ENCODE measurements around the gene SSMEM1. TPM values are rescaled to one million over a fixed set of nuclear protein-coding genes. Genes with fewer than 3 reads are reported as not detected.

Gene SSMEM1
- total RNA-seq, 1 experiment from 2014 or later = not detected

DNA sequence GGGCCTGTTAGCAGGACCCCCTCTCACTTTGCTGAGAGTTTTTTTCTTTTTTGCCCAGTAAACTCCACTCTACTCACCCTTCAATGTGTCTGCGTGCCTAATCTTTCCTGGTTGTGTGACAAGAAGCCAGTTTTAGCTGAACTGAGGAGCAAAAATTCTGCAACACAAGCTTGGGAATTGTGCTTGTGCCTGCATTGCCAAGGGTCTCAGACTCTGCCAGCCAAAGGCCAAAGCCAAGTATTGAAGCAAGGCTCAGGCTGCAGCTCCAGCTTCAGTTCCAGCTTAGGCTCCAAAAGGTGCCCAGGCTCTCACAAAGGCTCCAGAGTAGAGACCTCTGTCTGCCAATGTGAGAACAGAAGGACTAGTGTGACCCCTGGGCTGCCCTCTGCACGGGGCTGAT, 54.8 kb downstream of the SSMEM1 start:
- Mint-ChIP-seq H3K27ac (no peak overlapping the region), H3K9me3 (peaks cover 31% of the 10 kb centered on the region), H3K36me3 (peaks cover 32% of the 10 kb centered on the region), H3K27me3 (ENCODE audit: low read depth) (peaks cover 13% of the 10 kb centered on the region), H3K4me3 (no peak overlapping the region), H3K4me1 (peaks cover 34% of the 10 kb centered on the region)
- CTCF ChIA-PET = interaction anchor here (0.6 to 1.7 kb wide), 2 partner anchors 10 to 1801 kb away, joined by 3 to 8 read pairs; no protein-coding TSS in a partner anchor
- TF ChIP-seq CREB1 (CRISPR knock-in tag; IDR thresholded peaks at IDR 0.05) = no peak
- no peak for TF ChIP-seq GTF2I (CRISPR knock-in tag; conservative IDR thresholded peaks at IDR 0.05)
- POLR2A ChIA-PET = no interaction called here
- DNase-seq (ENCODE audit: low spot score) (no peak), ATAC-seq (no peak)

DNA sequence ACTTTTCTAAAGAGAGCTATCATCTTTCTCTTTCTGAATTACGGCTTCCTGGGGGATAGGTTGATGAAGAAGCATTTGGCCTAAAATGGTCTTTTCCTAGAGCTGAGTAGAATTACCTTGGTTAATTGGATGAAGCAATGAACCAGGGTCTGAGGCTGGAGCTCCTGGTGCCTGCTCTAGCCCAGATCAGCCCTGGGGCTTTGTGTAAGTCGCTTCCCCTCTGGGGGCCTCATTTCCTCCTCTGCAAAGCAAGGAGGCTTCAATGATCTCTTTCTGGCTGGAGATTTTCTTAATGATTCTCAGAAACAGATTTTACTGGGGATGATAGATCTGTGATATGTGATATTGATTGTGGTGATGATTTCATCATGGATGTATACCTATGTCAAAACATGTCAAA, 55.5 kb downstream of the SSMEM1 start:
- DNase-seq (ENCODE audit: low spot score) (no peak), ATAC-seq (peak; percentile 48; the same call in 1 of the 2 replicates)
- TF ChIP-seq, protein P1, sequence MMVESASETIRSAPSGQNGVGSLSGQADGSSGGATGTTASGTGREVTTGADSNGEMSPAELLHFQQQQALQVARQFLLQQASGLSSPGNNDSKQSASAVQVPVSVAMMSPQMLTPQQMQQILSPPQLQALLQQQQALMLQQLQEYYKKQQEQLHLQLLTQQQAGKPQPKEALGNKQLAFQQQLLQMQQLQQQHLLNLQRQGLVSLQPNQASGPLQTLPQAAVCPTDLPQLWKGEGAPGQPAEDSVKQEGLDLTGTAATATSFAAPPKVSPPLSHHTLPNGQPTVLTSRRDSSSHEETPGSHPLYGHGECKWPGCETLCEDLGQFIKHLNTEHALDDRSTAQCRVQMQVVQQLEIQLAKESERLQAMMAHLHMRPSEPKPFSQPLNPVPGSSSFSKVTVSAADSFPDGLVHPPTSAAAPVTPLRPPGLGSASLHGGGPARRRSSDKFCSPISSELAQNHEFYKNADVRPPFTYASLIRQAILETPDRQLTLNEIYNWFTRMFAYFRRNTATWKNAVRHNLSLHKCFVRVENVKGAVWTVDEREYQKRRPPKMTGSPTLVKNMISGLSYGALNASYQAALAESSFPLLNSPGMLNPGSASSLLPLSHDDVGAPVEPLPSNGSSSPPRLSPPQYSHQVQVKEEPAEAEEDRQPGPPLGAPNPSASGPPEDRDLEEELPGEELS (CRISPR knock-in tag; IDR thresholded peaks at IDR 0.05) = no peak
- TF ChIP-seq SMAD3 (CRISPR knock-in tag; IDR thresholded peaks at IDR 0.05; ENCODE audit: borderline replicate concordance) (no peak), PRRX2 (CRISPR knock-in tag; IDR thresholded peaks at IDR 0.05) (no peak), HMGA2 (CRISPR knock-in tag; IDR thresholded peaks at IDR 0.05) (no peak), ELF4 (CRISPR knock-in tag; IDR thresholded peaks at IDR 0.05; ENCODE audit: low read depth) (no peak), CREM (CRISPR knock-in tag; IDR thresholded peaks at IDR 0.05) (no peak), FOXK1 (CRISPR knock-in tag; IDR thresholded peaks at IDR 0.05) (no peak)
- TF ChIP-seq, protein P2, sequence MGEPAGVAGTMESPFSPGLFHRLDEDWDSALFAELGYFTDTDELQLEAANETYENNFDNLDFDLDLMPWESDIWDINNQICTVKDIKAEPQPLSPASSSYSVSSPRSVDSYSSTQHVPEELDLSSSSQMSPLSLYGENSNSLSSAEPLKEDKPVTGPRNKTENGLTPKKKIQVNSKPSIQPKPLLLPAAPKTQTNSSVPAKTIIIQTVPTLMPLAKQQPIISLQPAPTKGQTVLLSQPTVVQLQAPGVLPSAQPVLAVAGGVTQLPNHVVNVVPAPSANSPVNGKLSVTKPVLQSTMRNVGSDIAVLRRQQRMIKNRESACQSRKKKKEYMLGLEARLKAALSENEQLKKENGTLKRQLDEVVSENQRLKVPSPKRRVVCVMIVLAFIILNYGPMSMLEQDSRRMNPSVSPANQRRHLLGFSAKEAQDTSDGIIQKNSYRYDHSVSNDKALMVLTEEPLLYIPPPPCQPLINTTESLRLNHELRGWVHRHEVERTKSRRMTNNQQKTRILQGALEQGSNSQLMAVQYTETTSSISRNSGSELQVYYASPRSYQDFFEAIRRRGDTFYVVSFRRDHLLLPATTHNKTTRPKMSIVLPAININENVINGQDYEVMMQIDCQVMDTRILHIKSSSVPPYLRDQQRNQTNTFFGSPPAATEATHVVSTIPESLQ (CRISPR knock-in tag; IDR thresholded peaks at IDR 0.05) = no peak
- TF ChIP-seq, protein P3, sequence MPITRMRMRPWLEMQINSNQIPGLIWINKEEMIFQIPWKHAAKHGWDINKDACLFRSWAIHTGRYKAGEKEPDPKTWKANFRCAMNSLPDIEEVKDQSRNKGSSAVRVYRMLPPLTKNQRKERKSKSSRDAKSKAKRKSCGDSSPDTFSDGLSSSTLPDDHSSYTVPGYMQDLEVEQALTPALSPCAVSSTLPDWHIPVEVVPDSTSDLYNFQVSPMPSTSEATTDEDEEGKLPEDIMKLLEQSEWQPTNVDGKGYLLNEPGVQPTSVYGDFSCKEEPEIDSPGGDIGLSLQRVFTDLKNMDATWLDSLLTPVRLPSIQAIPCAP (CRISPR knock-in tag; IDR thresholded peaks at IDR 0.05) = no peak
- TF ChIP-seq, protein P4, sequence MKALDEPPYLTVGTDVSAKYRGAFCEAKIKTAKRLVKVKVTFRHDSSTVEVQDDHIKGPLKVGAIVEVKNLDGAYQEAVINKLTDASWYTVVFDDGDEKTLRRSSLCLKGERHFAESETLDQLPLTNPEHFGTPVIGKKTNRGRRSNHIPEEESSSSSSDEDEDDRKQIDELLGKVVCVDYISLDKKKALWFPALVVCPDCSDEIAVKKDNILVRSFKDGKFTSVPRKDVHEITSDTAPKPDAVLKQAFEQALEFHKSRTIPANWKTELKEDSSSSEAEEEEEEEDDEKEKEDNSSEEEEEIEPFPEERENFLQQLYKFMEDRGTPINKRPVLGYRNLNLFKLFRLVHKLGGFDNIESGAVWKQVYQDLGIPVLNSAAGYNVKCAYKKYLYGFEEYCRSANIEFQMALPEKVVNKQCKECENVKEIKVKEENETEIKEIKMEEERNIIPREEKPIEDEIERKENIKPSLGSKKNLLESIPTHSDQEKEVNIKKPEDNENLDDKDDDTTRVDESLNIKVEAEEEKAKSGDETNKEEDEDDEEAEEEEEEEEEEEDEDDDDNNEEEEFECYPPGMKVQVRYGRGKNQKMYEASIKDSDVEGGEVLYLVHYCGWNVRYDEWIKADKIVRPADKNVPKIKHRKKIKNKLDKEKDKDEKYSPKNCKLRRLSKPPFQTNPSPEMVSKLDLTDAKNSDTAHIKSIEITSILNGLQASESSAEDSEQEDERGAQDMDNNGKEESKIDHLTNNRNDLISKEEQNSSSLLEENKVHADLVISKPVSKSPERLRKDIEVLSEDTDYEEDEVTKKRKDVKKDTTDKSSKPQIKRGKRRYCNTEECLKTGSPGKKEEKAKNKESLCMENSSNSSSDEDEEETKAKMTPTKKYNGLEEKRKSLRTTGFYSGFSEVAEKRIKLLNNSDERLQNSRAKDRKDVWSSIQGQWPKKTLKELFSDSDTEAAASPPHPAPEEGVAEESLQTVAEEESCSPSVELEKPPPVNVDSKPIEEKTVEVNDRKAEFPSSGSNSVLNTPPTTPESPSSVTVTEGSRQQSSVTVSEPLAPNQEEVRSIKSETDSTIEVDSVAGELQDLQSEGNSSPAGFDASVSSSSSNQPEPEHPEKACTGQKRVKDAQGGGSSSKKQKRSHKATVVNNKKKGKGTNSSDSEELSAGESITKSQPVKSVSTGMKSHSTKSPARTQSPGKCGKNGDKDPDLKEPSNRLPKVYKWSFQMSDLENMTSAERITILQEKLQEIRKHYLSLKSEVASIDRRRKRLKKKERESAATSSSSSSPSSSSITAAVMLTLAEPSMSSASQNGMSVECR (CRISPR knock-in tag; IDR thresholded peaks at IDR 0.05; ENCODE audit: borderline replicate concordance) = no peak
- H3K4me1 Mint-ChIP-seq = peaks cover 40% of the 10 kb centered on the region
- H3K36me3 Mint-ChIP-seq = peaks cover 26% of the 10 kb centered on the region
- H3K4me3 Mint-ChIP-seq = no peak overlapping the region
- peaks cover 28% of the 10 kb centered on the region for H3K9me3 Mint-ChIP-seq
- no peak overlapping the region for H3K27ac Mint-ChIP-seq
- peaks cover 13% of the 10 kb centered on the region for H3K27me3 Mint-ChIP-seq (ENCODE audit: low read depth)
- ChIA-PET CTCF (interaction anchor here (1.0 to 1.7 kb wide), 3 partner anchors 9 to 118 kb away, joined by 3 to 8 read pairs (median 4); no protein-coding TSS in a partner anchor), POLR2A (no interaction called here)

Other genes with a start within 250 kb of the SSMEM1 start
- 27.8 to 31.6 TPM (median 28.7 TPM) in 3 replicates for gene ZC3HC1, start 156.5 kb upstream of the SSMEM1 start, total RNA-seq (2021)
- 14.4 to 16.5 TPM (median 15.0 TPM) in 3 replicates for gene KLHDC10, start 137.3 kb upstream of the SSMEM1 start, total RNA-seq (2021)
- gene TMEM209, start 2.5 kb upstream of the SSMEM1 start, total RNA-seq (2021) = 21.0 to 25.8 TPM (median 23.5 TPM) in 3 replicates
- gene CPA2, start 59.0 kb downstream of the SSMEM1 start, total RNA-seq (2021) = 0.90 to 2.3 TPM (median 1.3 TPM) in 3 replicates
- 0.11 TPM in 2 of 3 replicates, not detected in the other for gene CPA4, start 85.3 kb downstream of the SSMEM1 start, total RNA-seq (2021)
- not detected in 3 replicates for gene CPA5, start 137.0 kb downstream of the SSMEM1 start, total RNA-seq (2021)
- gene CPA1, start 172.6 kb downstream of the SSMEM1 start, total RNA-seq (2021) = 7.9 to 14.0 TPM (median 8.9 TPM) in 3 replicates
- gene CEP41, start 233.2 kb downstream of the SSMEM1 start, total RNA-seq (2021) = 7.1 to 11.2 TPM (median 10.2 TPM) in 3 replicates

Data from WTC11 (cell line).